ENCODE results near the gene BBS9. TPM values are rescaled to one million over a fixed set of nuclear protein-coding genes. Genes with fewer than 3 reads are reported as not detected.

Gene BBS9
- polyA plus RNA-seq, 1 experiment, result 6.5 TPM

DNA sequence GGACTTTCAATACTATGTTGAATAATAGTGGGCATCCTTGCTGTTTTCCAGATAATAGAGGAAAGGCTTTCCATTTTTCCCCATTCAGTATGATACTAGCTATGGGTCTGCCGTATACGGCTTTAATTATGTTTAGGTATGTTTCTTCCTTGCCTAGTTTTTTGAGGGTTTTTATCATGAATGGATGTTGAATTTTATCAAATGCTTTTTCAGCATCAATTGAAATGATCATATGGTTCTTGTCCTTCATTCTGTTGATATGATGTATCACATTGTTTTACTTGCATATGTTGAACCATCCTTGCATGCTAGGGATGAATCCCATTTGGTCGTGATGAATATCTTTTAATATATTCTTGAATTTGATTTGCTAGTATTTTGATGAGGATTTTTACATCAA, 11.0 kb upstream of the BBS9 start:
- H3K4me3 ChIP-seq (ENCODE audit: low read depth, low read length), result no peak overlapping the region
- CTCF ChIA-PET, result no interaction called here
- no peak for DNase-seq (ENCODE audit: low read depth)
- H3K36me3 ChIP-seq (ENCODE audit: control insufficient read depth, insufficient read depth, low read length), result no peaks in the 10 kb centered on the region
- POLR2A ChIA-PET, result no interaction called here
- H3K27me3 ChIP-seq (ENCODE audit: control insufficient read depth, insufficient read depth, low read length), result peaks cover 2% of the 10 kb centered on the region
- no peak for TF ChIP-seq CTCF (IDR thresholded peaks at IDR 0.05; ENCODE audit: insufficient read depth, low read depth, low read length)

DNA sequence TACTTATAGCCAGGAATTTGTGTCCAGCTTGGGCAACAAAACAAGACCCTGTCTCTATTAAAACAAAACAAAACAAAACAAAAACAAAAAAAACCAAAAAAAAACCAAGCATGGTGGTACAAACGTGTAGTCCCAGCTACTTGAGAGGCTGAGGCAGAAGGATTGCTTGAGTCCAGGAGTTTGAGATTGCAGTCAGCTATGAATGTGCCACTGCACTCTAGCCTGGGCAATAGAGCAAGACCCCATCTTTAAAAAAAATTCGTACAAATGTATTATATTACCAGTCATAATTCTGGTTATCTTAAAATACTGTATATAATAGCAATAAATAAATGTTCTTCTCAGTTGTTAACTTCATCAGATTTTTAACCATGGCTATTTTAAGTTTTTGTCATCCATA, 2.3 kb upstream of the BBS9 start:
- Histone ChIP-seq H3K36me3 (ENCODE audit: control insufficient read depth, insufficient read depth, low read length) (no peaks in the 10 kb centered on the region), H3K27me3 (ENCODE audit: control insufficient read depth, insufficient read depth, low read length) (no peaks in the 10 kb centered on the region; the same call in none of the 2 replicates), H3K4me3 (ENCODE audit: low read depth, low read length) (no peak overlapping the region)
- POLR2A ChIA-PET, result no interaction called here
- DNase-seq (ENCODE audit: low read depth), result no peak
- CTCF ChIA-PET, result interaction anchor here (1.5 kb wide), 1 partner anchor 17 kb away, joined by 3 read pairs; no protein-coding TSS in a partner anchor
- no peak for TF ChIP-seq CTCF (IDR thresholded peaks at IDR 0.05; ENCODE audit: insufficient read depth, low read depth, low read length)

- ChIA-PET POLR2A (no interaction called here), CTCF (no interaction called here)
- no peak for DNase-seq (ENCODE audit: low read depth)
- TF ChIP-seq CTCF (IDR thresholded peaks at IDR 0.05; ENCODE audit: insufficient read depth, low read depth, low read length), result no peak
- no peaks in the 10 kb centered on the region for H3K27me3 ChIP-seq (ENCODE audit: control insufficient read depth, insufficient read depth, low read length)
- H3K4me3 ChIP-seq (ENCODE audit: low read depth, low read length), result peak overlapping the region; percentile 61
- no peaks in the 10 kb centered on the region for H3K36me3 ChIP-seq (ENCODE audit: control insufficient read depth, insufficient read depth, low read length)
These were observed 754 bp upstream of the BBS9 start for GRCh38 chr7:33128631-33128989.

GRCh38 chr7:33129806-33130153, 416 bp downstream of the BBS9 start:
- H3K27me3 ChIP-seq (ENCODE audit: control insufficient read depth, insufficient read depth, low read length), result no peaks in the 10 kb centered on the region
- TF ChIP-seq CTCF (IDR thresholded peaks at IDR 0.05; ENCODE audit: insufficient read depth, low read depth, low read length), result no peak
- DNase-seq (ENCODE audit: low read depth), result no peak
- H3K36me3 ChIP-seq (ENCODE audit: control insufficient read depth, insufficient read depth, low read length), result no peaks in the 10 kb centered on the region
- peak overlapping the region; percentile 61 for H3K4me3 ChIP-seq (ENCODE audit: low read depth, low read length)
- CTCF ChIA-PET, result no interaction called here
- POLR2A ChIA-PET, result interaction anchor here (0.6 kb wide), 1 partner anchor 355 kb away, joined by 3 read pairs; no protein-coding TSS in a partner anchor

DNA sequence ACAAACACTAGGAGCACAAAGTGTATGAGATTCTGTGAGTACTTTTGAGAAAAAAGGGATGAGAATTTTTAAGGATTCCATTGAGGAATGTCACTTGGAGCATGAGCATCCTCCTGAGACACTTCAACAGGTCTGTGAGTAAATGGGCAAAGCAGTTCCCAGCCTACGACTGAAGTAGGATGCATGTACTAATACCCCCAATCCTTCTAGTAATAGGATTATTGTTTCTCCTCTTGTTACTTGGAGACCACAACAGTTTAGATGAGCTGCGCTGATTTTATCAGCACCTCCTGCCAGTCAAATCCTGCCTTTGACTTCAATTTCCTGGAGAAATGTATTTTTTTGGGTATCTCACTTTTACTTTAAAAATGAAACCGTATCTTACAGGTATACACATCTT, 820 bp downstream of the BBS9 start:
- H3K36me3 ChIP-seq (ENCODE audit: control insufficient read depth, insufficient read depth, low read length), result no peaks in the 10 kb centered on the region
- no peak for DNase-seq (ENCODE audit: low read depth)
- TF ChIP-seq CTCF (IDR thresholded peaks at IDR 0.05; ENCODE audit: insufficient read depth, low read depth, low read length), result no peak
- H3K4me3 ChIP-seq (ENCODE audit: low read depth, low read length), result peak overlapping the region; percentile 61
- POLR2A ChIA-PET, result no interaction called here
- CTCF ChIA-PET, result no interaction called here
- H3K27me3 ChIP-seq (ENCODE audit: control insufficient read depth, insufficient read depth, low read length), result no peaks in the 10 kb centered on the region

Data from BJ (cell line).